Central memory CD8-positive, alpha-beta T cell (primary cell): ENCODE data around the gene TLE7.

Experiments used
- ATAC-seq: fragments of 150-1000 bp; cut with Tn5 transposase; replicated peaks from 2 replicates; pipeline ENCODE4 v1.10.0; 2022; ENCODE audit warnings: mild to moderate bottlenecking, moderate FRiP score, moderate number of reproducible peaks; ENCODE audit not compliant: poor library complexity, severe bottlenecking; ENCODE audit errors: extremely low read depth
- DNase-seq, 2 donors: peaks; one replicate each; pipeline ENCODE4 v3.0.0; 2021; ENCODE audit warnings: low spot score in 2 of 2
- H3K27ac Mint-ChIP-seq: one replicate; pipeline ENCODE4 v1.8.0; 2022; ENCODE audit warnings: low read depth, mild to moderate bottlenecking, moderate library complexity, mixed read lengths
- H3K27me3 Mint-ChIP-seq: one replicate; pipeline ENCODE4 v1.8.0; 2022; ENCODE audit warnings: mixed read lengths
- H3K36me3 Mint-ChIP-seq: one replicate; pipeline ENCODE4 v1.8.0; 2022; ENCODE audit warnings: mild to moderate bottlenecking, moderate library complexity, mixed read lengths; ENCODE audit not compliant: insufficient read depth
- H3K4me1 Mint-ChIP-seq: one replicate; pipeline ENCODE4 v1.8.0; 2022; ENCODE audit warnings: mixed read lengths
- H3K4me3 Mint-ChIP-seq: one replicate; pipeline ENCODE4 v1.8.0; 2022; ENCODE audit warnings: mild to moderate bottlenecking, moderate library complexity, mixed read lengths
- H3K9me3 Mint-ChIP-seq: one replicate; pipeline ENCODE4 v1.8.0; 2022; ENCODE audit warnings: mixed read lengths

Gene TLE7

DNA sequence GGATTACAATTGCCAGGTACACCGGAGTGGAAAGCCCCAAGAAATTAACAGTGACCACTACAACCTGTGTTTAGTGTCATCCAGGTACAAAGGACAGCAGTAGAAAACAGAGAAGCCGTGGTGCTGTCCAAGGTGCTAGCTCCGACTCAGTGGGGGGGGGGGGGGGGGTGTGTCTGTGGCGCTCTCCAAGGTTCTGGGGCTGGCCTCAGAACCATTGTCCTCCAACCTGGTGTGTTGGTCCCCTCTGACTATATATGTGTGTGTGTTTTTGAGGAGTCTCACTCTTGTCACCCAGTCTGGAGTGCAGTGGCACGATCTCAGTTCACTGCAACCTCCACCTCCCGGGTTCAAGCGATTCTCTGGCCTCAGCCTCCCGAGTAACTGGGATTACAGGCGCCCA lies 26.0 kb upstream of the TLE7 start:
- H3K4me1 Mint-ChIP-seq = peaks cover 6% of the 10 kb centered on the region
- no peaks in the 10 kb centered on the region for H3K27me3 Mint-ChIP-seq
- no peak for ATAC-seq
- H3K4me3 Mint-ChIP-seq = peak overlapping the region; percentile 30
- H3K27ac Mint-ChIP-seq = no peak overlapping the region
- H3K36me3 Mint-ChIP-seq = peaks cover 3% of the 10 kb centered on the region
- no peak for DNase-seq
- no peaks in the 10 kb centered on the region for H3K9me3 Mint-ChIP-seq

DNA sequence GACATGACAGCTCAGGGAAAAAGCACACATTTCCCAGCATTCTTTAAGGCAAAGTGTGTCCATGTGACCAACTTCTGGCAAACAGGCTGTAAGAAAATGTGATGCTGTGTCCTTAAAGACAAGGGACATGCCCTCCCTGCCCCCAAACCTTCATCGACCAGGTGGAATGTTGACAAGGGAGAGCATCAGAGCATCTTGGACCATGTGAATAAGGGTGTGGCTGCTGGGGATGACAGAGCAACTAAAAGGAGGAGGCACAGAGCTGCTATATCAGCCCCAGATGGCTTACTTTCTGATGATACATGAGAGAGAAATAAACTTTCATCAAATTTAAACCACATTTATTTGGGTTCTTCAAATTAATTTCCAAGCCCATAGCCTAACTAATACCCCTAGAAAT lies 22.4 kb upstream of the TLE7 start:
- DNase-seq = no peak
- Mint-ChIP-seq H3K36me3 (peaks cover 10% of the 10 kb centered on the region), H3K4me3 (no peak overlapping the region), H3K27me3 (no peaks in the 10 kb centered on the region), H3K9me3 (no peaks in the 10 kb centered on the region), H3K4me1 (peaks cover 20% of the 10 kb centered on the region), H3K27ac (no peak overlapping the region)
- no peak for ATAC-seq

DNA sequence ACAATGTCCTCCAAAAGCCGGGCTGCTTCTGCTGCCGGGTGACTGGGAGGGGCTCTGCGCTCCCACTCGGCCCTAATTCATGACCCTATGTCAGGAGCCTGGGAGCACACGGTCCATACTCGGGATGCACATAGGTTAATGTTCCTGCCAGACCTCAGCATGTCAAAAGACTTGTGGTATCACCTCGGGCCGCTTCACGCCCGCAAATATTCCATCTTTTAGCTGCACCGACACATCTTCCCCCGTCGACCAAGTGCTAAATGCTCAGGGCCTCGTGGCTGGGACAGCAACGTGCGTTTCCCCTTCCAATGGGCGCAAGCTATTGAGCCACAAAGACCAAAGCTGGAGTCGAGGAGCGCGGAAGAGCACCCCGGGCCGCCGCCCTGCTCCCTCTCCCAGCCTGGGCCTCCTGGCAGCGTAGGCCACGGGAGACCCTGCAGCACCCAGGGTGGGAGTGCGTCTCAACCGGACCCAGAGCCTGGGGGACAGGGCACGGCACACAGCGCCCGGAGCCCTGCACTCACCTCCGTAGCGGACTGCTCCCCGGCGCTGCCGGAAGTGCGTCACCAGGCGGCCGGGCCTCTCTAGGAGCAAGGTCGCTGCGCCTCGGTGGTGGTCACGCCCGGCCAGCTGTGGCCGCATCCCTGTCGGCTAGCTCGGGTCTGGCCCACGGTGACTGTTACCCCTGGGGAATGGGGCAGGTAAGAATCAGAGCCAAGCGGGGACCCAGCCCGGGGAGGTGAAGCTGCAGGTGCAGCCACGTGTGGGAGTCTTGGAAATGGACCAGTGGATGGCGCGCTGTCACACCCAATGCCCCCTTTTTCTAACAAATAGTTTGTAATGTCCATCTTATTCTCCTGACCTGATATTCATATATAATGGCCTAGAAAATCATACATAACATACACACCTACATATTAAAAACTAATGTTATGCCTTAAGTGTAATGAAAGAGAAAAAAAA lies 20.1 kb upstream of the TLE7 start, which contains the start of gene ZNF23:
TSS of gene ZNF23 (minus strand) at position 562 of the 963 bp plus-strand sequence. CDS start 5,451 bp downstream, outside the sequence.
- DNase-seq (peak; percentile 63 to 64), ATAC-seq (peak; percentile 94)
- peaks cover 10% of the 10 kb centered on the region for H3K36me3 Mint-ChIP-seq
- no peaks in the 10 kb centered on the region for H3K27me3 Mint-ChIP-seq
- peak within 1 kb of the TSS; percentile 98 for H3K4me3 Mint-ChIP-seq
- peak within 1 kb of the TSS; percentile 97 for H3K27ac Mint-ChIP-seq
- no peaks in the 10 kb centered on the region for H3K9me3 Mint-ChIP-seq
- peaks cover 28% of the 10 kb centered on the region for H3K4me1 Mint-ChIP-seq

- Mint-ChIP-seq H3K36me3 (peaks cover 10% of the 10 kb centered on the region), H3K9me3 (no peaks in the 10 kb centered on the region), H3K27me3 (no peaks in the 10 kb centered on the region), H3K27ac (peak overlapping the region; percentile 97), H3K4me1 (peaks cover 28% of the 10 kb centered on the region), H3K4me3 (peak overlapping the region; percentile 98)
- DNase-seq (no peak), ATAC-seq (no peak)
These were observed 19.1 kb upstream of the TLE7 start for GRCh38 chr16:71460941-71461340.

DNA sequence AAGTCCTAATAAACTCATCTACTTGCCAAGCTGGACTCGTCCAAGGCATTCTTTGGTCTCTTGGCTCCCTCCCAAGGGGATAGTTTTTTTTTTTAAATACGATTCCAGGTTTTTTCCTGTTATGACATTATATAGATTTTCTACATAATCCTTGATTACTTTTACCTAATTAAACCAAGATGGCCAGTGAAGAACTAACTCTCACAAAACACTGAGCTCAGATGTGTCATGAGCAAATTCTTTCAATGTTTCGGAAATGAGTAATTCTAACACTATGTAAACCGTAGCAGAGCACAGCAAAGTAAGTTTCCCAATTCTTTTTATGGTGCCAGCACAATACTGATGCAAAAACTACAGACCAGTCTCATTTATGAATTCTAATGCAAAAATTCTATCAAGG lies 18.4 kb upstream of the TLE7 start:
- peaks cover 28% of the 10 kb centered on the region for H3K4me1 Mint-ChIP-seq
- DNase-seq (no peak), ATAC-seq (no peak)
- no peak overlapping the region for H3K4me3 Mint-ChIP-seq
- H3K27me3 Mint-ChIP-seq = no peaks in the 10 kb centered on the region
- H3K9me3 Mint-ChIP-seq = no peaks in the 10 kb centered on the region
- peaks cover 13% of the 10 kb centered on the region for H3K36me3 Mint-ChIP-seq
- H3K27ac Mint-ChIP-seq = no peak overlapping the region

GRCh38 chr16:71459510-71459909 lies 17.7 kb upstream of the TLE7 start:
- no peak overlapping the region for H3K27ac Mint-ChIP-seq
- H3K36me3 Mint-ChIP-seq = peaks cover 14% of the 10 kb centered on the region
- no peaks in the 10 kb centered on the region for H3K9me3 Mint-ChIP-seq
- no peak overlapping the region for H3K4me3 Mint-ChIP-seq
- no peak for DNase-seq
- no peaks in the 10 kb centered on the region for H3K27me3 Mint-ChIP-seq
- H3K4me1 Mint-ChIP-seq = peaks cover 33% of the 10 kb centered on the region
- ATAC-seq = no peak

DNA sequence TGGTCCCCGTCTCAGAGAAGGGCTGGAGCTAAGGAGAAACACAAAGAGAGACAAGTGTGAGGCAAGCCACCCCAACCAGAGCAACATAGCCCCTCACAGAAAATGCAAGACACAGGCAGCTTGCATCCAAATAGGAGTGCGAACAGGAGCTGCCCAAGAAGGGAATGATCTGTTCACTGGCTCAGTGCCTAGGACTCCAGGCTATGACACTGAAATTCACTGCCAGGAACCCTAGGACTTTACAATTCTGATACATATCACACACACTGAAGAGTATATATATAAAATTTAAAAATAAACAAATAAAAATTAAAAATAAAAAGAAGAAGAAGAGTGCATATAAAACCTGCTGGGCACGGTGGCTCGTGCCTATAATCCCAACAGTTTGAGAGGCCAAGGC lies 14.9 kb upstream of the TLE7 start:
- Mint-ChIP-seq H3K4me3 (no peak overlapping the region), H3K4me1 (peaks cover 23% of the 10 kb centered on the region), H3K27me3 (no peaks in the 10 kb centered on the region), H3K27ac (no peak overlapping the region), H3K9me3 (no peaks in the 10 kb centered on the region), H3K36me3 (peaks cover 18% of the 10 kb centered on the region)
- ATAC-seq = no peak
- DNase-seq = no peak

GRCh38 chr16:71453036-71453435 lies 11.2 kb upstream of the TLE7 start:
- H3K9me3 Mint-ChIP-seq = peaks cover 21% of the 10 kb centered on the region
- H3K4me1 Mint-ChIP-seq = peaks cover 10% of the 10 kb centered on the region
- DNase-seq = no peak

DNA sequence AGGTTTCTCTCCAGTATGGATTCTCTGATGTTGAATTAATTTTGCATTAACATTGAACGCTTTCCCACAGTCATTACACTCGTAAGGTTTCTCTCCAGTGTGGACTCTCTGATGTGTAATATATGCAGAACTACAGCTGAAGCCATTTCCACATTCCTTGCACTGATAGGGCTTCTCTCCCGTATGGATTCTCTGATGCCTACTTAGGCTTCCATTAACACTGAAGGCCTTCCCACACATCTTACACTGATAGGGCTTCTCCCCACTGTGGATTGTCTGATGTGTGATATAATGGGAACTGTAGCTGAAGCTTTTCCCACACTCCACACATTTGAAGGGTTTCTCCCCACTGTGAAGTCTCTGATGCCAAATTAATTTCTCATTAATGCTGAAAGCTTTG lies 7.2 kb upstream of the TLE7 start:
- Mint-ChIP-seq H3K36me3 (peaks cover 25% of the 10 kb centered on the region), H3K9me3 (peaks cover 27% of the 10 kb centered on the region), H3K27me3 (no peaks in the 10 kb centered on the region), H3K27ac (no peak overlapping the region), H3K4me3 (no peak overlapping the region), H3K4me1 (no peaks in the 10 kb centered on the region)
- no peak for ATAC-seq
- DNase-seq = peak in 1 of 2 donors; percentile 3

More at GRCh38 chr16:71453036-71453435, 11.2 kb upstream of the TLE7 start:
- H3K27ac Mint-ChIP-seq = no peak overlapping the region
- no peaks in the 10 kb centered on the region for H3K27me3 Mint-ChIP-seq
- no peak overlapping the region for H3K4me3 Mint-ChIP-seq
- ATAC-seq = no peak
- peaks cover 29% of the 10 kb centered on the region for H3K36me3 Mint-ChIP-seq

DNA sequence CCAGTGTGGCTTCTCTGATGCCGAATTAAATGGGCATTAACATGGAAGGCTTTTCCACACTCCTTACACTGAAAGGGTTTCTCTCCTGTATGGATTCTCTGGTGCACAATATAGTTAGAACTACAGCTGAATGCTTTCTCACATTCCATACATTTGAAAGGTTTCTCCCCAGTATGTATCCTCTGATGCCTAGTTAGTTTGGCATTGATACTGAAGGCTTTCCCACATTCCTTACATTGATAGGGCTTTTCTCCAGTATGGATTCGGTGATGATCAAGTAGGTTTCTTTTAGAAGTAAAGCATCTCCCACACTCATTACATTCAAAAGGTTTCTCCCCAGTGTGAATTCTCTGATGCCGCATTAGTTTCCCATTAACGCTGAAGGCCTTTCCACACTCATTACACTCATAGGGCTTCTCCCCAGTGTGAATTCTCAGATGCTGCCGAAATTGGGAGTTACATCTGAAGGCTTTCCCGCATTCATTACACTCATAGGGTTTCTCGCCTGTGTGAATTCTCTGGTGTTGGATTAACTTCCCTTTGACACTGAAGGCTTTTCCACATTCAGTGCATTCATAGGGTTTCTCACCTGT lies 6.5 kb upstream of the TLE7 start:
- DNase-seq (no peak), ATAC-seq (no peak)
- H3K4me1 Mint-ChIP-seq = no peaks in the 10 kb centered on the region
- peaks cover 23% of the 10 kb centered on the region for H3K36me3 Mint-ChIP-seq
- H3K27me3 Mint-ChIP-seq = no peaks in the 10 kb centered on the region
- peaks cover 32% of the 10 kb centered on the region for H3K9me3 Mint-ChIP-seq
- H3K4me3 Mint-ChIP-seq = no peak overlapping the region
- no peak overlapping the region for H3K27ac Mint-ChIP-seq

GRCh38 chr16:71443714-71444113 lies 1.9 kb upstream of the TLE7 start:
- H3K27ac Mint-ChIP-seq = no peak overlapping the region
- no peak overlapping the region for H3K4me3 Mint-ChIP-seq
- DNase-seq (no peak), ATAC-seq (no peak)
- peaks cover 10% of the 10 kb centered on the region for H3K27me3 Mint-ChIP-seq
- no peaks in the 10 kb centered on the region for H3K4me1 Mint-ChIP-seq
- peaks cover 14% of the 10 kb centered on the region for H3K9me3 Mint-ChIP-seq
- H3K36me3 Mint-ChIP-seq = no peaks in the 10 kb centered on the region

- Mint-ChIP-seq H3K27me3 (peaks cover 32% of the 10 kb centered on the region), H3K27ac (no peak overlapping the region), H3K4me3 (no peak overlapping the region), H3K9me3 (peaks cover 6% of the 10 kb centered on the region), H3K4me1 (no peaks in the 10 kb centered on the region), H3K36me3 (no peaks in the 10 kb centered on the region)
- DNase-seq (no peak), ATAC-seq (no peak)
These were observed 355 bp downstream of the TLE7 start for GRCh38 chr16:71441348-71442050.
